IMR-90 (cell line): ENCODE results near the gene DEPDC5. TPM values are rescaled to one million over a fixed set of nuclear protein-coding genes. Genes with fewer than 3 reads are reported as not detected.

Source experiments
- ATAC-seq: fragments of 200-7000 bp; cut with Tn5 transposase; 2 replicates; pipeline ENCODE4 v1.9.1; 2020; ENCODE audit warnings: low read depth, mild to moderate bottlenecking, moderate library complexity
- BruUV-seq: library from RNA; stranded (reverse); fragments of 400-500 nt; replicated peaks from 2 replicates; lab custom pipeline; 2021; lab: Mats Ljungman, UMichigan
- CTCF ChIA-PET: fragments of 300-600 bp; formaldehyde crosslinking; extraction: SDS; loops from one replicate; lab custom pipeline; 2021; ENCODE audit warnings: antibody characterized with exemption; lab: Yijun Ruan, JAX
- POLR2A ChIA-PET: fragments of 300-600 bp; sonication (Branson Sonifier 250); formaldehyde crosslinking; loops from one replicate; lab custom pipeline; 2022; ENCODE audit warnings: antibody characterized with exemption; ENCODE audit not compliant: unreplicated experiment; lab: Charles Lee
- DNase-seq: peaks from one replicate; pipeline ENCODE4 v3.0.0; 2013
- H2AFZ ChIP-seq: replicated peaks from 2 replicates; pipeline ENCODE3; 2013; ENCODE audit warnings: low read length, mild to moderate bottlenecking; ENCODE audit not compliant: poor library complexity
- H2AK5ac ChIP-seq: 2 replicates; pipeline ENCODE4 v1.6.1; 2013; ENCODE audit warnings: low read depth, low read length, inconsistent platforms
- H2AK9ac ChIP-seq: replicated peaks from 2 replicates; pipeline ENCODE3; 2013; ENCODE audit warnings: mild to moderate bottlenecking, low read depth, low read length, moderate library complexity; ENCODE audit not compliant: poor library complexity
- H2BK120ac ChIP-seq: 2 replicates; pipeline ENCODE4 v1.6.1; 2013; ENCODE audit warnings: low read depth, low read length, inconsistent platforms
- H2BK15ac ChIP-seq: 3 replicates; pipeline ENCODE4 v1.6.1; 2013; ENCODE audit warnings: low read depth, low read length, inconsistent platforms
- H2BK20ac ChIP-seq: 2 replicates; pipeline ENCODE4 v1.6.1; 2013; ENCODE audit warnings: low read depth, mild to moderate bottlenecking, inconsistent platforms, low read length, moderate library complexity
- H2BK5ac ChIP-seq: 2 replicates; pipeline ENCODE4 v1.6.1; 2013; ENCODE audit warnings: mild to moderate bottlenecking, low read depth, low read length, inconsistent platforms; ENCODE audit not compliant: poor library complexity, severe bottlenecking
- H3K14ac ChIP-seq: replicated peaks from 2 replicates; pipeline ENCODE4 v1.6.1; 2013; ENCODE audit warnings: low read depth, low read length, inconsistent platforms
- H3K18ac ChIP-seq: 2 replicates; pipeline ENCODE4 v1.6.1; 2013; ENCODE audit warnings: low read depth, low read length, control low read depth
- H3K23ac ChIP-seq: 2 replicates; pipeline ENCODE4 v1.6.1; 2013; ENCODE audit warnings: low read depth, low read length, inconsistent platforms
- H3K27ac ChIP-seq: 2 replicates; pipeline ENCODE4 v1.5.1; 2013; ENCODE audit warnings: mild to moderate bottlenecking, control low read depth, low read length; ENCODE audit not compliant: insufficient read depth
- H3K27me3 ChIP-seq: 2 replicates; pipeline ENCODE4 v1.6.1; 2013; ENCODE audit warnings: low read length; ENCODE audit not compliant: control insufficient read depth, insufficient read depth
- H3K36me3 ChIP-seq: 2 replicates; pipeline ENCODE4 v1.6.1; 2013; ENCODE audit warnings: low read length, mixed read lengths; ENCODE audit not compliant: control insufficient read depth, insufficient read depth
- H3K4ac ChIP-seq: 2 replicates; pipeline ENCODE4 v1.6.1; 2013; ENCODE audit warnings: low read depth, low read length, inconsistent platforms
- H3K4me1 ChIP-seq: 2 replicates; pipeline ENCODE4 v1.6.1; 2013; ENCODE audit warnings: low read length, mixed read lengths; ENCODE audit not compliant: control insufficient read depth, insufficient read depth
- H3K4me2 ChIP-seq: 2 replicates; pipeline ENCODE4 v1.6.1; 2013; ENCODE audit warnings: low read depth, mild to moderate bottlenecking, control low read depth, low read length, moderate library complexity
- H3K4me3 ChIP-seq: 2 replicates; pipeline ENCODE4 v1.5.1; 2013; ENCODE audit warnings: low read depth, mild to moderate bottlenecking, control low read depth, low read length, moderate library complexity; ENCODE audit not compliant: insufficient read depth
- H3K56ac ChIP-seq: 2 replicates; pipeline ENCODE4 v1.6.1; 2013; ENCODE audit warnings: low read length, inconsistent platforms; ENCODE audit not compliant: insufficient read depth; ENCODE audit errors: extremely low read depth
- H3K79me1 ChIP-seq, 2 experiments: 2 replicates each; pipeline ENCODE4 v1.6.1; 2013; ENCODE audit warnings: low read length in 2 of 2, inconsistent platforms in 1 of 2, low read depth in 1 of 2
- H3K9ac ChIP-seq: 2 replicates; pipeline ENCODE4 v1.6.1; 2013; ENCODE audit warnings: low read depth, low read length, control low read depth
- H3K9me1 ChIP-seq: 2 replicates; pipeline ENCODE4 v1.6.1; 2013; ENCODE audit warnings: low read length, inconsistent platforms; ENCODE audit not compliant: insufficient read depth
- H3K9me3 ChIP-seq: 2 replicates; pipeline ENCODE4 v1.6.1; 2013; ENCODE audit warnings: low read length; ENCODE audit not compliant: control insufficient read depth, insufficient read depth
- H4K20me1 ChIP-seq: 2 replicates; pipeline ENCODE4 v1.6.1; 2013; ENCODE audit warnings: low read length, inconsistent platforms; ENCODE audit not compliant: insufficient read depth
- H4K5ac ChIP-seq: 2 replicates; pipeline ENCODE4 v1.6.1; 2013; ENCODE audit warnings: mild to moderate bottlenecking, low read depth, low read length, control low read depth
- H4K8ac ChIP-seq, 2 experiments: 2 replicates each; pipeline ENCODE4 v1.6.1; 2013; ENCODE audit warnings: low read depth in 2 of 2, low read length in 2 of 2, control low read depth in 1 of 2, inconsistent platforms in 1 of 2
- H4K91ac ChIP-seq: 2 replicates; pipeline ENCODE4 v1.6.1; 2013; ENCODE audit warnings: low read depth, low read length, inconsistent platforms; ENCODE audit not compliant: insufficient read depth
- BHLHE40 ChIP-seq: fragments of 150-350 bp; IDR thresholded peaks from 2 replicates; pipeline ENCODE4 v1.6.1; 2016; ENCODE audit warnings: mild to moderate bottlenecking, low read depth, low read length
- CTCF ChIP-seq: conservative IDR thresholded peaks from 2 replicates; pipeline ENCODE4 v1.5.1; 2012; ENCODE audit warnings: mild to moderate bottlenecking, low read depth, low read length, improper control_type of control experiment
- WGBS, 2 experiments: methylation state at CpG; one replicate each; pipeline versions ENCODE4 v1.1.5 to v1.1.7; 2013; ENCODE audit warnings: missing lambda C conversion rate in 2 of 2; ENCODE audit not compliant: insufficient read length in 1 of 2; ENCODE audit errors: extremely low coverage in 2 of 2; 5-methylcytosine and 5-hydroxymethylcytosine counted together
- dilution Hi-C: fragments of 300-500 bp; cut with HindIII; formaldehyde crosslinking; loops from one replicate; pipeline ENCODE4 v1.14.3; 2018; ENCODE audit warnings: low sequenced_read_pairs; ENCODE audit not compliant: unreplicated experiment
- in situ Hi-C: fragments of 300-500 bp; cut with MboI; formaldehyde crosslinking; loops from 3 replicates; pipeline ENCODE4 v1.14.3; 2019; ENCODE audit warnings: low sequenced_read_pairs, inconsistent platforms, mixed read lengths
- intact Hi-C: fragments of 100-400 bp; cut with micrococcal nuclease; formaldehyde crosslinking; loops from 2 replicates; pipeline ENCODE4 v1.10.0; 2022
- polyA plus RNA-seq, 3 experiments: library from polyadenylated mRNA; depleted of rRNA; stranded (reverse); fragments of >200 nt; gene quantifications; 2 replicates each; pipeline ENCODE4 v1.2.3, GENCODE V29; 2012; ENCODE audit warnings: low replicate concordance in 1 of 3
- total RNA-seq: library from RNA; depleted of rRNA; stranded (reverse); fragments of >200 nt; gene quantifications from 2 replicates; pipeline ENCODE4 v1.2.3, GENCODE V29; 2012

Gene DEPDC5
- total and polyA plus RNA-seq, 2 of the 4 experiments (the other 2 are of a cell fraction), result 6.6 to 12.9 TPM

DNA sequence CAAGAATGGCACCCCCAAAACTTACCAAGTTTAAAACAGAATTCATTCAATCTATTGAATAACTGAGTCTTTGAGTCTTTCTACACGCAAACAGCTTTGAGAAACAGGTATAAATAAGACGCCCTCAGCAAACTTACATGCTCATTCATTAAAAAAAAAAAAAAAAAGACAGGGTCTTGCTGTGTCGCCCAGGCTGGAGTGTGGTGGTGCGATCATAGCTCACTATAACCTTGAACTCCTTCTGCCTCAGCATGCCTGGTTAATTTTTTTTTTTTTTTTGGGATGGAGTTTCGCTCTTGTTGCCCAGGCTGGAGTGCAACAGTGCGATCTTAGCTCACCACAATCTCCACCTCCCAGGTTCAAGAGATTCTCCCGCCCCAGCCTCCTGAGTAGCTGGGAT, 9.9 kb upstream of the DEPDC5 start:
- CTCF ChIA-PET, result interaction anchor here (0.5 to 0.6 kb wide), 3 partner anchors 69 to 258 kb away, joined by 3 to 6 read pairs (median 4); no protein-coding TSS in a partner anchor
- WGBS, 2 experiments, result no CpG with 5 or more reads among the region's 7 CpGs

More for the DNA sequence above, 9.9 kb upstream of the DEPDC5 start:
- no peak overlapping the region for H2AK9ac ChIP-seq
- in situ Hi-C loops (no loop called here), dilution Hi-C loops (no loop called here), intact Hi-C loops (no loop called here)
- no peak overlapping the region for H2BK5ac ChIP-seq
- peaks cover 2% of the 10 kb centered on the region for H3K4me1 ChIP-seq
- no peak for DNase-seq
- no peak overlapping the region for H2BK120ac ChIP-seq
- no peak overlapping the region for H4K91ac ChIP-seq
- no peak overlapping the region for H3K9ac ChIP-seq
- no peak overlapping the region for H2BK20ac ChIP-seq
- H3K36me3 ChIP-seq, result 0 out of 2 replicates have a peak, but pooled peaks cover 5% of the 10 kb centered on the region
- H3K27ac ChIP-seq, result no peak overlapping the region
- BruUV-seq, result no TSS peak
- no peaks in the 10 kb centered on the region for H3K27me3 ChIP-seq
- no peak overlapping the region for H4K8ac ChIP-seq
- no peaks in the 10 kb centered on the region for H3K9me3 ChIP-seq
- ATAC-seq, result no peak
- H3K4ac ChIP-seq, result no peak overlapping the region
- POLR2A ChIA-PET, result no interaction called here
- no peak overlapping the region for H3K23ac ChIP-seq
- peaks cover 11% of the 10 kb centered on the region for H4K20me1 ChIP-seq
- no peak overlapping the region for H2AK5ac ChIP-seq
- no peak overlapping the region for H2AFZ ChIP-seq
- no peak overlapping the region for H4K5ac ChIP-seq
- peaks cover 22 to 43% of the 10 kb centered on the region in 2 experiments for H3K79me1 ChIP-seq
- no peak overlapping the region for H3K14ac ChIP-seq
- no peak overlapping the region for H3K4me2 ChIP-seq
- H3K56ac ChIP-seq, result no peak overlapping the region
- H3K18ac ChIP-seq, result no peak overlapping the region
- no peak overlapping the region for H3K4me3 ChIP-seq
- no peak overlapping the region for H2BK15ac ChIP-seq
- TF ChIP-seq CTCF (no peak), BHLHE40 (no peak)
- H3K9me1 ChIP-seq, result 0 out of 2 replicates have a peak, but pooled peaks cover 3% of the 10 kb centered on the region
